Measurements from ENCODE around the gene GCN1.

- TF ChIP-seq POLR2AphosphoS5 (IDR thresholded peaks at IDR 0.05; ENCODE audit: low read depth, low read length) (no peak), POLR2A (IDR thresholded peaks at IDR 0.05; ENCODE audit: low read depth, low read length) (no peak), TAF1 (IDR thresholded peaks at IDR 0.05; ENCODE audit: borderline replicate concordance, low read depth, low read length) (no peak)
Observed at GRCh38 chr12:120139958-120140357, 54.6 kb downstream of the GCN1 start.

All from GM12892 (cell line).